ENCODE results near the gene CCT3.

The CCT3 gene

DNA sequence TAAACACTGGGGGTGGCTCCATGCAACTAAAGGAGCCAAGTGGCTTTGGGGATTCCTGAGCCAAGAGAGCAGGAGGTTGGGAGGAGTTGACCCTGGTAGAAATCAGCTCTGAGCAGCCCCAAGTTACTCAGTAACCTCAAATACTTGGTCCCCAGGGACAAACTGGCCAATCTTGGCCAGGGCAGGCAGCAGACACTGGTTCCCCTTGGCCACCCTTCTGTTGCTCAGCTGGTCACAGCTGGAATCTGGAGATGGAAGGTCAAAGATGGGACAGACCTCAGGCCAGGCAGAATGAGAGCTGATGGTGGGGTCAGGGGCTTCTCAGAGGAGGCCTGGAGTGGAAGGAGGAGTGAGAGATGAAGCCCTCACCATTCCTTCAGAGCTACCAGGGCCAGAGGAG is 27.7 kb upstream of the CCT3 start:
- Histone ChIP-seq H3K4me3 (ENCODE audit: insufficient read depth, low read length, poor library complexity, severe bottlenecking) (no peak overlapping the region), H2AFZ (ENCODE audit: low read depth, low read length, severe bottlenecking) (no peak overlapping the region), H3K9ac (ENCODE audit: low read length) (no peak overlapping the region), H3K27me3 (ENCODE audit: low read length) (no peaks in the 10 kb centered on the region), H3F3A (ENCODE audit: insufficient read depth) (no peaks in the 10 kb centered on the region), H3K9me2 (replicated peaks; ENCODE audit: insufficient read depth, low read length) (no peaks in the 10 kb centered on the region), H3K36me3 (ENCODE audit: low read length) (no peaks in the 10 kb centered on the region), H3K27ac (ENCODE audit: low read depth, low read length) (no peak overlapping the region), H3K9me3 (ENCODE audit: insufficient read depth, low read length) (no peaks in the 10 kb centered on the region), H4K20me1 (ENCODE audit: low read depth, low read length) (no peaks in the 10 kb centered on the region), H3K79me2 (ENCODE audit: insufficient read depth, low read length) (no peaks in the 10 kb centered on the region), H3K4me2 (ENCODE audit: low read depth, low read length, poor library complexity, severe bottlenecking) (no peak overlapping the region)
- no peak for TF ChIP-seq EZH2phosphoT487 (conservative IDR thresholded peaks at IDR 0.05; ENCODE audit: low read length)

DNA sequence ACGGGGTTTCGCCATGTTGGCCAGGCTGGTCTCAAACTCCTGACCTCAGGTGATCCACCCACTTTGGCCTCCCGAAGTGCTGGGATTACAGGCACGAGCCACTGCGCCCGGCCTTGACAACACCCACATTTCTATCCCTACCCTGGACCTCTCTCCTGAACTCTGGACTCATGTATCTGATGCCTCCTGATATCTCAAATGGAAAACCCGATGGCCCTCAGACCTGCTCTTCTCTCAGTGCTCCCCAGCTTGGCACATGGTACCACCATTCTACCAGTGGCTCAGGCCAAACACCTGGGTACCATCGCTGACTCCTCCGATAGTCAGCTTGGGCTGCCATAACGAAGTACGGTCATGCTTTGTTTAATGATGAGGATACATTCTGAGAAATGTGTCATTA is 22.4 kb upstream of the CCT3 start:
- no peaks in the 10 kb centered on the region for H3K36me3 ChIP-seq (ENCODE audit: low read length)
- TF ChIP-seq, protein P1, sequence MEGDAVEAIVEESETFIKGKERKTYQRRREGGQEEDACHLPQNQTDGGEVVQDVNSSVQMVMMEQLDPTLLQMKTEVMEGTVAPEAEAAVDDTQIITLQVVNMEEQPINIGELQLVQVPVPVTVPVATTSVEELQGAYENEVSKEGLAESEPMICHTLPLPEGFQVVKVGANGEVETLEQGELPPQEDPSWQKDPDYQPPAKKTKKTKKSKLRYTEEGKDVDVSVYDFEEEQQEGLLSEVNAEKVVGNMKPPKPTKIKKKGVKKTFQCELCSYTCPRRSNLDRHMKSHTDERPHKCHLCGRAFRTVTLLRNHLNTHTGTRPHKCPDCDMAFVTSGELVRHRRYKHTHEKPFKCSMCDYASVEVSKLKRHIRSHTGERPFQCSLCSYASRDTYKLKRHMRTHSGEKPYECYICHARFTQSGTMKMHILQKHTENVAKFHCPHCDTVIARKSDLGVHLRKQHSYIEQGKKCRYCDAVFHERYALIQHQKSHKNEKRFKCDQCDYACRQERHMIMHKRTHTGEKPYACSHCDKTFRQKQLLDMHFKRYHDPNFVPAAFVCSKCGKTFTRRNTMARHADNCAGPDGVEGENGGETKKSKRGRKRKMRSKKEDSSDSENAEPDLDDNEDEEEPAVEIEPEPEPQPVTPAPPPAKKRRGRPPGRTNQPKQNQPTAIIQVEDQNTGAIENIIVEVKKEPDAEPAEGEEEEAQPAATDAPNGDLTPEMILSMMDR (IDR thresholded peaks at IDR 0.05; ENCODE audit: insufficient read depth, low read length, poor library complexity, severe bottlenecking) = no peak
- no peak for TF ChIP-seq EZH2phosphoT487 (conservative IDR thresholded peaks at IDR 0.05; ENCODE audit: low read length)
- no peak overlapping the region for H3K9ac ChIP-seq (ENCODE audit: low read length)
- H3K4me3 ChIP-seq (ENCODE audit: insufficient read depth, low read length, poor library complexity, severe bottlenecking) = no peak overlapping the region
- H3F3A ChIP-seq (ENCODE audit: insufficient read depth) = no peaks in the 10 kb centered on the region
- H4K20me1 ChIP-seq (ENCODE audit: low read depth, low read length) = no peaks in the 10 kb centered on the region
- no peaks in the 10 kb centered on the region for H3K79me2 ChIP-seq (ENCODE audit: insufficient read depth, low read length)
- no peaks in the 10 kb centered on the region for H3K9me3 ChIP-seq (ENCODE audit: insufficient read depth, low read length)
- no peak overlapping the region for H3K27ac ChIP-seq (ENCODE audit: low read depth, low read length)
- H3K27me3 ChIP-seq (ENCODE audit: low read length) = no peaks in the 10 kb centered on the region
- H3K4me2 ChIP-seq (ENCODE audit: low read depth, low read length, poor library complexity, severe bottlenecking) = no peak overlapping the region
- no peaks in the 10 kb centered on the region for H3K9me2 ChIP-seq (replicated peaks; ENCODE audit: insufficient read depth, low read length)
- H2AFZ ChIP-seq (ENCODE audit: low read depth, low read length, severe bottlenecking) = no peak overlapping the region

DNA sequence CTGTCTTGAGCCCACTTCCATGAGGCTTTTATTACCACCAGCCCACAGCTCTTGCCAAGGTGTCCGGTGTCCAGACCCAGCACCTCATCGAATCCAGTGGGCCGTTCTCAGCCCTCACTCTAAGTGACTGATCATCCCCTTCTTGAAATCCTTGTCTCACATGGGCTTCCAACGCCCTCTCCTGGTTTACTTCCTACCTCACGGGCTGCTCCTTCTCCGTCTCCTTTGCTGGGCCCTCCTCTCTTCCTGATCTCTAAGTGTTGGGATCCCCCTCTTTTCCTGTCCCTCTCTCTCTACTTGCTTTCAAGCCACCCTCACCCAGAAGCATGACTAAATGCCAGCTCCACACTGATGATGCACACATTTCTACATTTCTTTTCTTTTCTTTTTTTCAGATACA is 21.9 kb upstream of the CCT3 start:
- H4K20me1 ChIP-seq (ENCODE audit: low read depth, low read length) = no peaks in the 10 kb centered on the region
- no peak overlapping the region for H2AFZ ChIP-seq (ENCODE audit: low read depth, low read length, severe bottlenecking)
- H3K27ac ChIP-seq (ENCODE audit: low read depth, low read length) = no peak overlapping the region
- no peaks in the 10 kb centered on the region for H3K36me3 ChIP-seq (ENCODE audit: low read length)
- TF ChIP-seq, protein P1 (IDR thresholded peaks at IDR 0.05; ENCODE audit: insufficient read depth, low read length, poor library complexity, severe bottlenecking) = no peak
- TF ChIP-seq EZH2phosphoT487 (conservative IDR thresholded peaks at IDR 0.05; ENCODE audit: low read length) = no peak
- no peak overlapping the region for H3K9ac ChIP-seq (ENCODE audit: low read length)
- H3K4me2 ChIP-seq (ENCODE audit: low read depth, low read length, poor library complexity, severe bottlenecking) = no peak overlapping the region
- no peaks in the 10 kb centered on the region for H3K79me2 ChIP-seq (ENCODE audit: insufficient read depth, low read length)
- H3K9me2 ChIP-seq (replicated peaks; ENCODE audit: insufficient read depth, low read length) = no peaks in the 10 kb centered on the region
- no peaks in the 10 kb centered on the region for H3K9me3 ChIP-seq (ENCODE audit: insufficient read depth, low read length)
- no peak overlapping the region for H3K4me3 ChIP-seq (ENCODE audit: insufficient read depth, low read length, poor library complexity, severe bottlenecking)
- no peaks in the 10 kb centered on the region for H3F3A ChIP-seq (ENCODE audit: insufficient read depth)
- no peaks in the 10 kb centered on the region for H3K27me3 ChIP-seq (ENCODE audit: low read length)

DNA sequence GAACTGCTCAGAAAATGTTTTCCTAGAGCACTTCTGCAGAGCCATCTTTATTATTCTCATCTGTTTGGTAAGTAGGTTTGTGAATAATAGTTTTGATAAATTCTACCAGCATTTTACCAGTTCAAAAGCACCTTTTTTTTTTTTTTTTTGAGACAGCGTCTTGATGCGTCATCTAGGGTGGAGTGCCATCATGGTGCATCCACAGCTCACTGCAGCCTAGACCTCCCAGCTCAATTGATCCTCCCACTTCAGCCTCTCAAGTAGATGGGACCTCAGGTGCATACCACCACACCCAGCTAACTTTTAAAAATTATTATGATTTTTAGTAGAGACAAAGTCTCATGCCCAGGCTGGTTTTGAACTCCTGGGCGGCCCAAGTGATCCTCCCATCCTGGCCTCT is 21.2 kb upstream of the CCT3 start:
- no peaks in the 10 kb centered on the region for H3F3A ChIP-seq (ENCODE audit: insufficient read depth)
- H3K27ac ChIP-seq (ENCODE audit: low read depth, low read length) = no peak overlapping the region
- no peaks in the 10 kb centered on the region for H3K9me3 ChIP-seq (ENCODE audit: insufficient read depth, low read length)
- no peaks in the 10 kb centered on the region for H4K20me1 ChIP-seq (ENCODE audit: low read depth, low read length)
- no peak overlapping the region for H3K4me2 ChIP-seq (ENCODE audit: low read depth, low read length, poor library complexity, severe bottlenecking)
- TF ChIP-seq, protein P1 (IDR thresholded peaks at IDR 0.05; ENCODE audit: insufficient read depth, low read length, poor library complexity, severe bottlenecking) = no peak
- TF ChIP-seq EZH2phosphoT487 (conservative IDR thresholded peaks at IDR 0.05; ENCODE audit: low read length) = no peak
- H3K9ac ChIP-seq (ENCODE audit: low read length) = no peak overlapping the region
- H3K36me3 ChIP-seq (ENCODE audit: low read length) = no peaks in the 10 kb centered on the region
- H3K4me3 ChIP-seq (ENCODE audit: insufficient read depth, low read length, poor library complexity, severe bottlenecking) = no peak overlapping the region
- no peak overlapping the region for H2AFZ ChIP-seq (ENCODE audit: low read depth, low read length, severe bottlenecking)
- H3K27me3 ChIP-seq (ENCODE audit: low read length) = no peaks in the 10 kb centered on the region
- no peaks in the 10 kb centered on the region for H3K79me2 ChIP-seq (ENCODE audit: insufficient read depth, low read length)
- no peaks in the 10 kb centered on the region for H3K9me2 ChIP-seq (replicated peaks; ENCODE audit: insufficient read depth, low read length)

Data from SU-DHL-6 (cell line).